Activated CD4-positive, alpha-beta T cell treated with anti-CD3 and anti-CD28 coated beads, Interleukin-10, Interleukin-2, amounts not matched to agents 100 ng/mL and 50 ng/mL, durations not matched to agents 16 hours and 8 hours (primary cell): ENCODE data around the gene WDR53.
"Not testable (repeated sequence)": the region's sequence is repeated elsewhere in the genome, so short reads cannot be mapped to it uniquely, and the experiment has no call there.

Source experiments
- DNase-seq: peaks from one replicate; pipeline ENCODE4 v3.0.0-alpha.2; 2020

WDR53 gene

GRCh38 chr3:196557236-196557635 is 11.1 kb downstream of the WDR53 start:
- no peak for DNase-seq

- DNase-seq = no peak
Observed at GRCh38 chr3:196555295-196555694, 13.1 kb downstream of the WDR53 start.

DNA sequence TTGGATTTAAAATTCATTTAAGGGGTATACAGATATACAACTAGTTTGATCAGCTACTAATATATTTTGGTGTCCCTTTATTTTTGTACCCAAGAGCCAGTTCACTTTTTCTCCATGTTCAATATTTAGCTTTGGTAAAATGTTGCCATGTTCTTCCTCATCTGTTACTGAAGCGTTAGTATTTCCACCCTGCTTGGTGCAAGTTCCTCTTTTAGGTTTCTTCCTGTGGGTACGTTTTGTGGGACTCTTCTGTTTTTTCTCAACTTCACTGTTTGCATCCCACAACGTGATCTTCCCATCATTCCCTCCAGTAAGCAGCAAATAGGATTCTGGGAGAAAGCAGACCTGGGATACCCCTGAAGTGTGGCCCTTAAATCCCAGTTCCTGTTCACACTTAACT is 14.1 kb downstream of the WDR53 start:
- no peak for DNase-seq

GRCh38 chr3:196553551-196553950 is 14.8 kb downstream of the WDR53 start:
- no peak for DNase-seq

DNA sequence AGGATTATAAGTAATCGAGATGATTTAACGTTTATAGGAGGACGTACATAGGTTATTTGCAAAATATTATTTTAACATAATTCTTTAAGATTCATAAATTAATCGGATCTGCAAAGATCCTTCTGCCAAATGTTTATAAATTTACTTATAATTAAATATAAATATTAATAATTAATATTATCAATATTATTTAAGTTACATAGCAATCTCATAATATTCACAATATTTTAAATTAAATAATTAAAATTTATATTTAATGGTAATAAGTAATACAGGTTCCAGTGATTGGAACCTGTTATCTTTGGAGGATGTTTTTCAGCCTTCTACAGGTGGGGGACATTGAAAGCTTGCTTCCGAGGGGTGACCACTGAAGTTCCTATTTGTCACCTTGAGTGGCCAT is 16.1 kb downstream of the WDR53 start:
- DNase-seq = no peak

DNA sequence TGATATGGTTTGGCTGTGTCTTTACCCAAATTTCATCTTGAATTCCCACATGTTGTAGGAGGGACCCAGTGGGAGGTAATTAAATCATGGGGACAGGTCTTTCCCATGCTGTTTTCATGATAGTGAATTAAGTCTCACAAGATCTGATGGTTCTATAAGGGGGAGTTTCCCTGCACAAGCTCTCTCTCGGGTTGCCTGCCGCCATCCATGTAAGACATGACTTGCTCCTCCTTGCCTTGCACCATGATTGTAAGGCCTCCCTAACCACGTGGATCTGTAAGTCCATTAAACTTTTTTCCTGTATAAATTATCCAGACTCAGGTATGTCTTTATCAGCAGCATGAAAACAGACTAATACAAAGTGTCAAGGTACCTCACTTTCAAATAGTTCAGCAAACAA is 18.2 kb downstream of the WDR53 start:
- DNase-seq = not testable (repeated sequence)

GRCh38 chr3:196549312-196549711 is 19.0 kb downstream of the WDR53 start:
- DNase-seq = not testable (repeated sequence)

- no peak for DNase-seq
Observed at GRCh38 chr3:196547067-196547466, 21.3 kb downstream of the WDR53 start.

GRCh38 chr3:196546537-196546936 is 21.8 kb downstream of the WDR53 start:
- no peak for DNase-seq

DNA sequence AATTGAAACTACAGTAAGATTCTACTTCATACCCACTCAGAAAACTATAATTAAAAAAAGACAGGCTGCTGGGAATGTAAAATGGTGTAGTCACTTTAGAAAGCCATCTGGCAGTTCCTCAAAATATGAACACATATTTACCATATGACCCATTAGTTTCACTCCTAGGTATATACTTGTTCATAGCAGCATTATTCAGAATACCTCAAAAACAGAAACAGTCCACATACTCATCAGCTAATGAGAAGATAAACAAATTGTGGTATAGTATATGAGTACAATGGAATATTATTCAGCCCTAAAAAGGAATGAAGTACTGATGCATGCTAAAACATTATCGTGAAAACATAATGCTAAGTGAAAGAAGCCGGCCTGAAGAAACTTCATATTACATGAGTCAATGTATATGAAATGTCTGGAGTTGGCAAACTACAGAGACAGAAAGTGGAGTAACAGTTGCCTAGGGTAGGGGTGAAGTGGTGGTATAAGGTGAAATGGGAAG is 23.8 kb downstream of the WDR53 start:
- DNase-seq = no peak

DNA sequence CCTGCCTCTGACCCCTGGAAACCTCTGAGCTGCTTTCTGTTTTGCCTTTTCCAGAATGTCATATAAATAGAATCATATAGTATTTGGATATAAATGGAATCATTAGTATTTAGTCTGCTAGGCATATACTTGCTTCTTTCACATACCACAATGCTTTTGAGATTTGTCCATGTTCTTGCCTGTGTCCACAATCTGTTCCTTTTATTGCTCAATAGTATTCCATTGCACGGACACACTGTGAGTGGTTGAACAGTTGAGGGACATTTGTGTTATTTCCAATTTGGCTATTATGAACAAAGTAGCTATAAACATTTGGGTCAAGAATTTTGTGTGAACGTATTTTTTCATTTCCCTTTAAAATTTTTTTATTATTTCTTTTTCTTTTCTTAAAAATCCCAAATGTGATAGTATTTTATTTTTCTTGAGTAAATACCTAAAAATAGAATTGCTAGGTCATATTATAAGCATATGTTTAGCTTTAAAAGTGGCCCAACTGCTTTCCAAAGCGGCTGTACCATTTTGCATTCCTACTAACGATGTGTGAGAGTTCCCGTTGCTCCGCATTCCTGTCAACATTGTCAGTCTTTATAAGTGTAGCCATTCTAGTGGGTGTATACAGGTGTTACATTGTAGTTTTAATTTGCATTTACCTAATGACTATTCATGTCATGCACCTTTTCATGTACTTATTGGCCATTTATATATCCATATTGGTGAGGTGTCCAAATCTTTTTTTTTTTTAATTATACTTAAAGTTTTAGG is 26.5 kb downstream of the WDR53 start:
- DNase-seq = no peak

GRCh38 chr3:196537319-196537984 is 30.9 kb downstream of the WDR53 start:
- peak; percentile 61 for DNase-seq

GRCh38 chr3:196533260-196533681 is 35.1 kb downstream of the WDR53 start:
- no peak for DNase-seq

DNA sequence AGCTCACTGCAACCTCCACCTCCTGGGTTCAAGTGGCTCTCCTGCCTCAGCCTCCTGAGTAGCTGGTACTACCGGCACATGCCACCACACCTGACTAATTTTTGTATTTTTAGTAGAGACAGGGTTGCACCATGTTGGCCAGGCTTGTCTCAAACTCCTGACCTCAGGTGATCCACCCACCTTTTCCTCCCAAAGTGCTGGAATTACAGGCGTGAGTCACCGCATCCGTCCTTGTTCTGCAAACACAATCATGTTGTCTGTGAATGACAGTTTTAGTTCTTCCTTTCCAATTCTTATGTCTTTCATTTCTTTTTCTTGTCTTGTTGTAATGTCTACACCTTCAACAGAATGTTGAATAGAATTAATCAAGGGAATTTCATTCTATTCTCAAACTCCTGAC is 36.9 kb downstream of the WDR53 start:
- no peak for DNase-seq

DNA sequence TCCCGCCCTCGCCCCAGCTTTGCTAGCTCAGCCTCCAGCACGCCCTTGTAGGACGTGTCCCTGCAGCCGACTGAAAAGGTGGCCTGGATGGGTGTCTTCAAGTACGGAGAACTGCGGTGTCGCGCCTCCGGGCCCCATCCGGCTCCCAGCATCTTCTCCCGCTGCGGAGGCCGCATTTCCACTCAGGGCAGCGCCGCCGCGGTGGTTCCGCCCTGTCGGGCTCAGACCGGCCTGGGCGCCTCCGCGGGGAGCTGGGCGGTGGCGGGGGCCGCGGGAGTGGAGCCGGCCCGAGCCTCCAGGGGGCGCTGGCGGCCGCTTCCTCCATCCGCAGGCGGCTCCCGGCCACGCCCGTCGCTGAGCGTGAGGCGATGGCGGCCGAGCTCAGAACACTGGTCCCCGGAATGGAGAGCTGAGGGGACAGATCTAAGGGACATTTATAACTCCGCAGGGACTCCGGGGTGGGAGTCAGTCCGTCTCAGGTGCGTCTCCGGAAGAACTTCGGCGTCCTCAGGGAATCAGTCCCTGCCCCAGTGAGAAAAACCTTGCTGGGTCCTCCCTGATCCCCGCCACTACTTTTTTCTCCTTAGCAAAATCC is 39.6 kb downstream of the WDR53 start:
- DNase-seq = peak; percentile 90

DNA sequence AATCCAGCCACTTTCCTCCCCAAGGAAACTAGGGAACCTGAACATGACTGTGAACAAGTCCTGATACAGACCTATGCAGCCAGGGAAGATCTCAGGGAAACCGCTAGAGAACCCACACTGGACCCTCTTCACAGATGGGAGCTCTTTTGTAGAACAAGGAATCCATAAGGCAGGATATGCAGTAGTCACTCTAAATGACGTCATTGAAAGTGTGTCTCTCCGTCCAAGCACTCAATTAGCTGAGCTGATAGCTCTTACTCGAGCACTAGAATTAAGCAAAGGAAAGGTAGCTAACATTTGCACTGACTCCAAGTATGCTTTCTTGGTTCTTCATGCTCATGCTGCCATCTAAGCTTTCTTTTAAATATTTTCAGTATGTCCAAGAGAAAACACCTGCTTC is 43.2 kb downstream of the WDR53 start:
- no peak for DNase-seq

DNA sequence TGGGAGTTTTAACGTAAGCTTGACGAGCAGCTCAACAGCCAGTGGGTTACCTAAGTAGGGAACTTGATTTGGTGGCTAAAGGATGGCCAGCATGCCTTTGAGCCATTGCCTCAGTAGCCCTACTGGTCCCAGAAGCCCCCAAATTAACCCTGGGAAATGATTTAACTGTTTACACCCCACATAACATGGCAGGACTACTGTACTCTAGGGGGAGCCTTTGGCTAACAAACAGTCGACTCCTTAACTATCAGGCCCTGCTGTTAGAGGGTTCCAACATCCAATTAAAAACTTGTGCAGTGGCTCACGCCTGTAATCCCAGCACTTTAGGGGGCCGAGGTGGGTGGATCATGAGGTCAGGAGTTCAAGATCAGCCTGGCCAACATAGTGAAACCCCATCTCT is 43.8 kb downstream of the WDR53 start:
- DNase-seq = no peak

GRCh38 chr3:196523841-196524240 is 44.5 kb downstream of the WDR53 start:
- no peak for DNase-seq

- not testable (repeated sequence) for DNase-seq
Observed at GRCh38 chr3:196521291-196521690, 47.1 kb downstream of the WDR53 start.

DNA sequence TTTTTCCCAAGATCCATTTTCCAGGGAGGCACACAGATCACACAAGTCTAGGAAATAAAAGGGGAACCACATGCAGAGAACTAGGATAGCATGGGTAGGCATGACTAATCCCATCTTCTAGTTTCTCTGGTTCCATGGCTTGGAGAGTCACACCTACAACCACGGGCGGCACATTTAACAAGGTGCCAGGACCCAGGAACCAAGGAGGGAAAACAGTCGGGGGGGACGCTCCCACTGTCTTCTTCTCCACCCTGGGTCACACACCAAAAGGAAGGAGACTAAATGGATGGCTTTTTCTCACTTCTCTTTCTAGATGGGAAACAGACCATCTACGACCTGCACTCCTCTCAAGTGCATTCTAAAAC is 48.7 kb downstream of the WDR53 start:
- DNase-seq = no peak

DNA sequence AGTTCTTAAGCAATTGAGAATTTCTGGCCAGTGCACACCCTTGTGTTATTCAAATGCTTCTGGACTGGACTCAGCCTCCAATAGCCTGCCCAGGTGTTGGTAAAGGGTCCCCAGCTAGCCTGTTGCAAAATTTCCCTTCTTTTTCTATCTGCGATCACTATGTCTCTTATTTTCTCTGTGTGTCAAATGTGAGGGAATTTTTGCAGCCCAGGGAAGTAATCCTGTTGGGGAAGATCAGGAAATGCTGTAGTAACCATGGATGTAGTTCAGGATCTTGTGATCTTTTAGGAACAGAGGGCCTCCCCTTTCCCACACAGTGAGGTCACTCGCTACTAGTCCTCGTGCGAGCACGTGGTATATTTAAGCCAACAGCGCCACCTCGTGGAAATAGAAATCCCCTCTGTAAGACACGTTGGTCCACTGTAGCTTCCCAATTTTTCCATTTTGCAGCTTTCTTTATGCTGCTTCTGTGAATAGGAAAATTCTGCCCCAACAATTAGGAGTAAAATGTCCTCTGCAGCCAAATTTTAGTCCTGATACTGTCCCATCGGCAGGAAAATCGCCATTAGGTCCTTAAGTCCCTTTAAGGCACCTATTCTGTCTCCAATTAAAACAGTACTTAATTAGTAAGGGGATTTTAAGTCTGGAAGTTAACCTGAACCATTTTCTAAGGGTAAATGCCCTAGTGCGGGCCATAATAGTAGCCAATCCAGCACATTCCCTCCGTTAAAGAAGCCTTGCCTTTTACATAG is 49.2 kb downstream of the WDR53 start:
- peak; percentile 73 for DNase-seq

DNA sequence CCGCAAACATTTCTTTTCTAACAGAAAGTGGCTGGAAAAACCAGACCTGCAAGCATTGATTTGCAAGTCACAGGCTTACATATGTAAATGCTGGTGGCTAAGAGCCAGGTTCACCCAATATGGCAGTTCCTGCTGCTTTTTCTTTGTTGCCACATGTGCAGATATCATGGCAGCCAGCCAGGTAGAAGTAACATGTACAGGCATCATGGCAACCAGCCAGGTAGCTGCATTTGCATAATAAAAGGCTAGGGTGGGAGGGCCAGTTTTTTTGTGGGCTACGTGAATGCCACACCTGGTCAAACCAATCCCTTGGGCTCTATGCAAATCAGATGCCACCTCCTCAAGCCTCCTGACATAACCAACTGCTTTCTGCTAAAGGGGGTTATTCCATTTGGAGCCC is 50.4 kb downstream of the WDR53 start:
- no peak for DNase-seq

DNA sequence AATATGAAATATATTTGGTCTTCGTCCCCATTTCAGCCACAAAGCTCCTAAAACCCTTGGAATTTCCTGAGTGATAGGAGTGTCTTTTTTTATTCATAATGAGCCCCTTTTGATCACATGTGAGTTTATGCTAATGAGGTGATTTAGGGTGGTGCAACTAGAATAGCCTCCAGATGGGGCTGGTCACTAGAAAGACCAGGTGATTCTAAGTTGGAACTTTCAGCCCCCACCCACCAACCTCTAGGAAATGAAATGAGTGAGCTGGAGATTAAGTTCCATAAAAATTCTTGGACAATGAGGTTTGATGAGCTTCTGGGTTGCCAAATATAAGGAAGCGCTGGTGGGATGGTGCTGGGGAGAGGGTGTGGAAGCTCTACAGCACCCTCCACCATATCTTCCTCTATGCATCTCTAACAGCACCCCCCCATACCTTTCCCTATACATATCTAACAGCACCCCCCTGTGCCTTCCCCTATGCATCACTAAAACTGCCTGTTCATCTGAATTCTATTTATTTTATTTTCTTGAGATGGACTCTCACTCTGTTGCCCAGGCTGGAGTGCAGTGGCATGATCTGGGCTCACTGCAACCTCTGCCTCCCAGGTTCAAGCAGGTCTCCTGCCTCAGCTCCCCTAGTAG is 51.1 kb downstream of the WDR53 start:
- DNase-seq = no peak
